Mammary epithelial cell (primary cell): ENCODE results near the gene ATXN1.

Experiments used
- EZH2 ChIP-seq: IDR thresholded peaks from 2 replicates; pipeline ENCODE4 v1.6.1; 2012; ENCODE audit warnings: low read length, inconsistent platforms, borderline replicate concordance
- TF ChIP-seq, protein P1 (sequence below), 2 donors: IDR thresholded peaks in 1 of 2; conservative IDR thresholded peaks in 1 of 2; 2 replicates each; pipeline ENCODE4 v1.5.1; 2011 to 2012; ENCODE audit warnings: inconsistent platforms in 2 of 2, low read length in 2 of 2, mild to moderate bottlenecking in 2 of 2, control low read depth in 1 of 2, low read depth in 1 of 2; ENCODE audit not compliant: insufficient read depth in 1 of 2; ENCODE audit errors: extremely low read depth in 1 of 2

DNA sequence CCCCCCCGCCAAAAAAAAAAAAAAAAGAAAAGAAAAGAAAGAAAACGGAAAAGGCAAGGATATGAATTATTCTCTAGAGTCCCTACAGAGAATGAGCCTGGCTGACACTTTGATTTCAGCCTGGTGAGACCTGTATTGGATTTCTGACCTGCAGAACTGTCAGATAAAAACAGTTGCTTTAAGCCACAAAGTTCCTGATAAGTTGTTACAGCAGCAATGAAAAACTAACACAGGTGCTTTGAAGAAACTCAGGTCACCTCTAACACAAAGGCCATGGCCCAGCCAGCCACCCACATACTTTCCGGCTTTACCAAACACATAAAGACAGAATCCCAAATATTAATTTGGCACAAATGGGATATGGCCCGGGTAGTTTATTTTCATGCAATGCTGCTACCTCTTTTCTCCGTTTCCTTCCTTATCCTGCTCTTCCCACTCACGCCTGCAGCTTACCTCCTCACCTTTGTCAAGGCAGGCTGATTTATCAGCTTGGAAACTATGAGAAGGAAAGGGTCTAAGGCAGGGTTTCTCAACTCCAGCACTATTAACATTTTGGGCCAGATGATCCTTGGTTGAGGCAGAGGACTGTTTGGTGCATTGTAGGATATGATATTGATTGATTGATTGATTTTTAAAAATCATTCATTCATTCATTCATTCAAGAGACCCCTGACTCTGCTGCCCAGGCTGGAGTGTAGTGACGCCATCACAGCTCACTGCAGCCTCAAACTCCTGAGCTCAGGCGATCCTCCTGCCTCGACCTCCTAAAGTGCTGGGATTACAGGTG lies 88.1 kb downstream of the ATXN1 start:
- TF ChIP-seq, protein P1, sequence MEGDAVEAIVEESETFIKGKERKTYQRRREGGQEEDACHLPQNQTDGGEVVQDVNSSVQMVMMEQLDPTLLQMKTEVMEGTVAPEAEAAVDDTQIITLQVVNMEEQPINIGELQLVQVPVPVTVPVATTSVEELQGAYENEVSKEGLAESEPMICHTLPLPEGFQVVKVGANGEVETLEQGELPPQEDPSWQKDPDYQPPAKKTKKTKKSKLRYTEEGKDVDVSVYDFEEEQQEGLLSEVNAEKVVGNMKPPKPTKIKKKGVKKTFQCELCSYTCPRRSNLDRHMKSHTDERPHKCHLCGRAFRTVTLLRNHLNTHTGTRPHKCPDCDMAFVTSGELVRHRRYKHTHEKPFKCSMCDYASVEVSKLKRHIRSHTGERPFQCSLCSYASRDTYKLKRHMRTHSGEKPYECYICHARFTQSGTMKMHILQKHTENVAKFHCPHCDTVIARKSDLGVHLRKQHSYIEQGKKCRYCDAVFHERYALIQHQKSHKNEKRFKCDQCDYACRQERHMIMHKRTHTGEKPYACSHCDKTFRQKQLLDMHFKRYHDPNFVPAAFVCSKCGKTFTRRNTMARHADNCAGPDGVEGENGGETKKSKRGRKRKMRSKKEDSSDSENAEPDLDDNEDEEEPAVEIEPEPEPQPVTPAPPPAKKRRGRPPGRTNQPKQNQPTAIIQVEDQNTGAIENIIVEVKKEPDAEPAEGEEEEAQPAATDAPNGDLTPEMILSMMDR (conservative IDR thresholded peaks at IDR 0.05 in 1 of 2, IDR thresholded peaks at IDR 0.05 in 1 of 2; ENCODE audit: extremely low read depth in 1 of 2, insufficient read depth in 1 of 2, low read depth in 1 of 2, low read length in 2 of 2): no peak
- TF ChIP-seq EZH2: no peak
